NCI-H226 (cell line): ENCODE data around the gene PARVB.
A peak's percentile ranks its signal among the peaks of the same experiment; 100 is the strongest.
"Not testable (repeated sequence)": the region's sequence is repeated elsewhere in the genome, so short reads cannot be mapped to it uniquely, and the experiment has no call there.

Experiments
- DNase-seq: peaks from one replicate; pipeline ENCODE4 v3.0.0-alpha.2; 2015

The PARVB gene

DNA sequence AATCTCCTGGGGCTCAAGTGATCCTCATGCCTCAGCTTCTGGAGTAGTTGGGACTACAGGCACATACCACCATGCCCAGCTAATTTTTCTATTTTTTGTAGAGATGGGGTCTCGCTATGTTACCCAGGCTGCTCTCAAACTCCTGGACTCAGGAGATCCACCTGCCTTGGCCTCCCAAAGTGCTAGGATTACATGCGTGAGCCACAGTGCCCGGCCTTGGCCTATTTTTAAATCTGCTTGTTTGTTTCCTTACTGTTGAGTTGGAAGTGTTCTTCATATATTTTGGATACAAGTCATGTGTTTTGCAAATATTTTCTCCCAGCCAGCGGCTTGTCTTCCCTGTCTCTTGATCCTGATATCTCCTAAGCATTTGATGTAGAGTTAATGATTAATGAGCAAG is 5.0 kb downstream of the PARVB start:
- no peak for DNase-seq

GRCh38 chr22:44030051-44030701 is 6.1 kb downstream of the PARVB start:
- DNase-seq: no peak

GRCh38 chr22:44030702-44031082 is 6.6 kb downstream of the PARVB start:
- DNase-seq: no peak

GRCh38 chr22:44031158-44031952 is 7.3 kb downstream of the PARVB start:
- DNase-seq: no peak

DNA sequence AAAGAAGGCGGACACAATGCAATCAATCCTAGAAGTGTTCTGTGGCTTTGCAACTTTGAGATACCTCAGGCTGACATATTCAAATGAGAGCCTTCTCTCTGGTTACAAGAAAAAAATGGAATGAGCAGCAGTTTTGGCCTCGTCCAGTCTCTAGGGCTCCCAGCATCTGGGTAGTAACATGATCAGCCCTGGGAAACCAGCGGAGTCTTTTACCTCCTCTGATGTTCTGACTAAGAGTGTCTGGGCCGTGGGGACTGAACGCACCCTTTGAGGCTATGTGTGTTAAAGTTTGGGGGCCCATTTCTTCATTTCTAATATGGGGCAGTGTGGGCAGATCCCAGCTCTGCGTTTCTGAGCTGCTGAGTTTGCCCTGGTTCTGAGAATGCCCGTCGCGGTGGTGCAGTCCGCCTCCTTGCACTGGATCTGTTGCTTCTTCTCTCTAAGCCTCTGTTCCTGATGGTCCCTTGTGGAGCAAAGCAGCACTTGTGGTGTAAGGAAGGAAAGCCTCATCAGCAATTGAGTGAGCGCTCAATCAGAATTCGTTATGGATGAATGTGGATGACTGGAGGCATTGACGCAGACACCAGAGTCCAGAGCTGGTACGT is 8.1 kb downstream of the PARVB start:
- DNase-seq: no peak

DNA sequence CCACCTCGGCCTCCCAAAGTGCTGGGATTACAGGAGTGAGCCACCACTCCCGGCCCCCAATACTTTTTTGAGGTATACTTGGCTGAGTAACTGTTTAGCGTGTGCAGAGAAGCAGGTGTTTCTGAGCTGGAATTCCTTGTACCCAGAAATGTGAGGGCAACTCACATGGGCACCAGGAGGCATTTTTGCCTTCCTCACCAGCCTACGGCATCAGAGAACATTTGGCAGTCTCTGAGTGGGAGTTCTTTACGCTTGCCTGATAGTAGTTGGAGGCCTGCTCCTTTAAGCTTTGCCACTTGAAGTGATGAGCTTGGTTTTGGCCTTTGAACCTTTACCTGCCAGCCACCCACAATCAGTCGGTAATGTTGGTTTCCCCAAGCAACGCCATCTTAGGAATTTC is 9.2 kb downstream of the PARVB start:
- DNase-seq: no peak

GRCh38 chr22:44033694-44034093 is 9.6 kb downstream of the PARVB start:
- DNase-seq: no peak

DNA sequence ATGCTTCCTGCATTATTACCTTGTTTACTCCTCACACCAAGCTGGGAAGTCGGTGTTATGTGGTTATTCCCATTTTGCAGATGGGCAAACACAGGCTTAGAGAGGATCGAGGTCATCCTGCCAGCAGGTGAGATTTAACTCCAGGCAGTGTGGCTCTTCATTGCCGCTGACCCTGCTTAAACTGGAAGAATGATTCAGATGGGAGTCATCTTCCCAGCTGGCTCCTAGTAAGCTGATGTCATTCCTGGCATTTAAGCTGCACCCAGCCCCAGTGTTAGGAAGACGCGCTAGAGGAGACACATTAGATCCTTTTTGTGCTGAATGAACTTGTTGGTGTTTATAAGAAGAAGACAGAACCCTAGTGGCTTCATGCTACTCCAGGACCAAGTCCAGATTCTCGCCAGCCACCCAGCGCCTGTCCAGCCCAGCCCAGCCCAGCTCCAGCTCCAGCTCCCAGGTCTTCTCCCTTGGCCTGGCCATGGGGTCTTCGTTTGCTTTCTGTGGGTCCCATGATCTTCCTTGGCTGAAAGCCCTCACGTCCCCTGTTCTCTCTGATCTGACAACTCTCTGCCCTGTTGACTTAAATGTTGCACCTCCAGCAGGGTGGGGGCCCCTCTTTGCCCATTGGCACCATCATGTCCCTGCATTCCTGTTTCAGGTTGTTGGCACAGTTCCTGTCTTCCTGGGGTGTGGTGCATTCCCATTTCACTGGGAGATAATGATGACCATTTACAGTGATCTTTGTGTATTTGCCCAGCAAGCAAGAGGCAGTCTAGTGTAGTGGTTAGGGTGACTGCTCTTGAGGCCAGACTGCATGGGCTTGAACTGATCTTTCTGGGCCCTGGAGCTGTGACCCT is 13.6 kb downstream of the PARVB start:
- peak; percentile 72 for DNase-seq

DNA sequence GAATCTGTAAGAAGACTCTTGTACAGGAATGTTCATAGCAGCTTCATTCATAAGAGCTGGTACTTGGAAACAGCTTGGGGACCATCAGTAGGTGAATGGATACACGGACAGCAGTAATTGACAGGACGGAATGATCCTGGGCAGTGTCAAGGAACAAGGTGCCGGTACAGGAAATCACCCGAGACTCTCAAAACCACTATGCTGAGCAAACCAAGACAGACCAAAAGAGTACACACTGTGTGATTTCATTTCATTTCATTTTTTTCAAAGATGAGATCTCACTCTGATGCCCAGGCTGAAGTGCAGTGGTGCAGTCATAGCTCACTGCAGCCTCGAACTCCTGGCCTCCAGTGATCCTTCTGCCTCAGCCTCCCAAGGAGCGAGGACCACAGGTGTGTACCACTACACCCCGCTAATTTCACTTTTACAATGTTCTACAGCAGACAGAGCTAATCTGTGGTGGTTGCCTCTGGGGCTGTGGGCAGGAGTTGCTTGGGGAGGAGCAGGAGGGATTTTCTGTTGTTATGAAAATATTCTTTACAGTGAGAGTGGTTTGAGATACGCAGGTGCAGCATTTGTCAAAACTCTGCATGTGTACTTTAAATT is 15.6 kb downstream of the PARVB start:
- no peak for DNase-seq

DNA sequence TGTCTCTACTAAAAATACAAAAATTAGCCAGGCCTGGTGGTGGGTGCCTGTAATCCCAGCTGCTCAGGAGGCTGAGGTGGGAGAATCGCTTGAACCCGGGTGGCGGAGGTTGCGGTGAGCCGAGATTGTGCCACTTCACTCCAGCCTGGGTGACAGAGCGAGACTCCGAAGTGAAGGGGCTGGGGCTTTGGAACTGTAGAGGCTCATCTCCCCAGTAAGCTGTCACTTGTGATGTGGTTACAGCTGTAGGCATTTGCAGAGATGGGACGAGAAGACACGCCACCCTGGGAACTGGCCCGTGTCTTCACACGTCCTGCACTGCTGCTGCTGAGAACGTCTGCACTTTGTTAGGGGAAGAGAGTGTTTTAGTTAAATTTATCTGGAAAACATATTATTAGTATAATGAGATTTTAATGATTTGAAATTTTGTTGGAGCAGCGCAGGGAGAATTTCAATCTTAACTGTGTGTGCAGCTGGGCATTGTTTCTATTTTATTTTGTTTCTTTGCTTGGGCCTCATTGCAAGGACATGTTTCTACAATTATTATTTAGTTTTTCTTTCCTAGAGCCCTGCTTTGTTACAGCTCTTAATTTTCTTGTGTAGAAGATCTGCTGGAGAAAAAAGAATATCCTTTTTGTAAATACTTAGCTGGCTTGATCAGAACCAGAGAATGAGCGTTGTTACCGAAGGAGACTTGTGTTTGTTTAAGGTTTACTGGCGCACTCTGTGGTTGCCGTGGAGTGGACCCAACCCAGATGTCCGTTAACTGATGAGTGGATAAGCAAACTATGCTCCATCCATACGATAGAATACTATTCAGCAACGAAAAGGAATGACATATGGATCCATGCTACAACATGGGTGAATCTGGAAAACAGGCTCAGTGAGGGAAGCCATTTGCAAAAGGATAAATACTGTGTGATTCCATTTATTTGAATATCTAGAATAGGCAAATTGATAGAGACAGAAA is 18.4 kb downstream of the PARVB start:
- no peak for DNase-seq

- DNase-seq: no peak
These were observed 21.0 kb downstream of the PARVB start for GRCh38 chr22:44045145-44045544.

DNA sequence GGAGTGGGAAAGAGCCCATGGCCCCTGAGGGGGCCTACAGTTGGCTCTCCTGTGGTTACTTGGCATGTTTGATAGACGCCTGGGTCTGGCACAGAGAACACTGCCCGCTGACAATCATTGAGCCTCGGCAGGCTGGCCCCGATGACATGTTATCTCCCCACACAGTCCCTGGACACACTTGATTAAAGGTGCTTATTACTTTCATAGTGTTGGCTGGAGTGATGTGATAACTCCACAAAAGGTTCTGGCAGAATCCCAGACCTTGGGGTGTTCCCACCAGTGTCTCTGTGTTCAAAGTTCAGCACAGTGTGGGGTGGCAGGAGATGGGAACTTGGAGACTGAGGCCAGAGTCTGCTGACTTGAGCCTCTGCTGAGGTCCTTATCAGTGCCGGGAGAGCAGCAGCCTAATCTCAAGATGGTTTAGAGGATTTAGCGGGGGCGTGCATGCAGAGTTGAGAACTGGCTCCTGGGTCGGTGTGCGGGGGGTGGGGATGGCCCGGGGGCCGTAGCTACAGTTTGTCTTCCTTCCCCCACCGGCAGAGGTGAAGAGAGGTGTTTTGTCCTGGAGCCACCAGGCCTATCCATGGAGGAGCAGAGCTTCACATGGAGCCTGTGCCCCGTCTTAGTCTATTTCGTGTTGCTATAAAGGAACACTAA is 22.5 kb downstream of the PARVB start:
- no peak for DNase-seq

- no peak for DNase-seq
These were observed 23.8 kb downstream of the PARVB start for GRCh38 chr22:44047891-44048301.

- DNase-seq: no peak
These were observed 25.6 kb downstream of the PARVB start for GRCh38 chr22:44049486-44050231.

DNA sequence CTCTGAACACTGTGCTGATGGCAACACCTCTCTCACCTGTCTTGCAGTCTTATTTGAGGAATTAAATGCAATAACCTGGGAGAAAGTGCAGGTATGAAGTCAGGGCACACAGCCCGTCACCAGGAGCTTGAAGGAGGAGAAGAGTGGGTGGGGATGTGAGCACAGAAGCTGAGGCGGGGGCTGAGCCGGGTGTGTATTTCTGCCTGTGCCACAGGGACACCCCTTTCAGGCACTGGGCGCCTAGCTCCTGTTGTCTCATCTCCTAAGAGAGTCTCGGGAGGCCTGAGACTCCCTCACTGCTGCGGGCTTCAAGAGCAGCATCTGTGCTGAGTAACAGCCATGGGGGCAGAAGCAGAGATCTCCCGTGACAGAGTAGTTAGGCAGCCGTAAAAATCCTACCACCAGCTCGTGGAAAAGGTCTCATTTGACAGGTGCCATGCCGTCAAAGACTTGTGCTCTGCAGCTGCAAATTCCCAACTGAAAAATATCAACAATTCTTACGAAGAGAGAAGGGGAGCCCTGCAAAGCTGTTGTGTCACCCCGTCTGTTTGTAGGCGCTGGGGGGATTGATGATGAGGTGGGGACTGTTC is 26.8 kb downstream of the PARVB start:
- DNase-seq: no peak

DNA sequence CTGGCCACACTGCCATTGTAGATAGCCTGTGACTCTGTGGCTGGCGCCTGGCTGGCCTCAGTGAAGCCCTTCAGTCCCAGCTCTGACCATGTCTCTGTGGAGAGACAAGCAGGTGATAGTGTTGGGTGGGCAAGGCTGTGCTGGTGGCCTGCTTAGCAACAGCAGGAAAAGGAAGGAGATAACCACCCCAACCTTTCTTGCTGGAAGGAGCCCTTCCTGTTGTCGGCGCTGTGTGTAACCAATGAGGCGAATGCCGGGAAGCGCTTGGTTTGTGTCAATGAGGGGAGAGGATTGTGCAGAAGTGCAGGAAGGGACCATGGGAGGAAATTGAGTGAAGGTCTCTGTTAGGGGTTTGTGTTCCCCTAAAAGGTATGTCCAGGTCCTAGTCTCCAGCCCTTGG is 27.3 kb downstream of the PARVB start:
- DNase-seq: no peak

DNA sequence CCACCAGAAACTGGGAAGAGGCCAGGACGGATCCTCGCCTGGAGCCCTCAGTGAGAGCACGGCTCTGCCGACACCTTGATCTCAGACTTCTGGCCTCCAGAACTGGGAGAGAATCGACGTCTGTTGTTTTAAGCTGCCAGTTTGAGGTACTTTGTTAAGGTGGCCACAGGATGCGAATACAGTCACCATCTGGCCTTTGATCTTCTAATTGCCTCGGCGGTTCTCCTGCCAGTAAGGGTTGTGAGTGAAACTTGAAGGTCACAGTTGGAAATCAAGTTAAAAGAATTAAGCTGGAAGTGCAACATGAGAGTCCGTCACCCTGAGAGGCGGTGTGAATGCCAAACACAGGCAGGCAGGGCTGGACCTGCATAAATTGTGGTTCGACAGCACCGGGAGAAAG is 27.9 kb downstream of the PARVB start:
- DNase-seq: no peak

DNA sequence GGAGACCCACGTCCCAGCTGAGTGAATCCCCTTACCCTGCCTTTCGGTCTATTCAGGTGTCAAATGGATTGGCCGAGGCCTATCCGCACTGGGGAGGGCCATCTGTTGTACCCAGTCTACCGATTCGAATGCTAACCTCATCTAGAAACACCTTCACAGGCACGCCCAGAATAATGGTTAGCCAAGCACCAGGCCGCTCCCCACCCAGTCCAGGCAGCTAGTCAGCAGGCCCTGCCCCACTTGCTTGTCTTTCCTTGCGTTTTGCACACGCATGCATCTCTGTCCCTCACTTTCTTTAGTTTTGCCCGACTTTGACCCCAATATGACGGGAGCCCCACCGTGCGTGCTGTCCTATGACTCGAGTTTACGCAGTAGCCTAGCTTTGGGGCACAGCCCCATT is 31.7 kb downstream of the PARVB start:
- DNase-seq: no peak

GRCh38 chr22:44056649-44057048 is 32.5 kb downstream of the PARVB start:
- not testable (repeated sequence) for DNase-seq
